Liver (tissue), 9 donors: ENCODE measurements around the gene BZW2. TPM values are rescaled to one million over a fixed set of nuclear protein-coding genes. Genes with fewer than 3 reads are reported as not detected.

Experiments
- DNase-seq: peaks from one replicate; pipeline ENCODE4 v3.0.0-alpha.2; 2017; ENCODE audit warnings: low spot score
- H3K27ac ChIP-seq, 2 donors: one replicate each; pipeline ENCODE4 v1.7.0; 2013; ENCODE audit warnings: inconsistent platforms in 2 of 2, low read length in 2 of 2, control low read depth in 1 of 2, low read depth in 1 of 2, mild to moderate bottlenecking in 1 of 2
- H3K27me3 ChIP-seq, 4 donors: one replicate each; pipeline versions ENCODE4 v1.6.1 to v1.7.0; 2013; ENCODE audit warnings: low read length in 3 of 4, inconsistent platforms in 1 of 4, mild to moderate bottlenecking in 1 of 4, moderate library complexity in 1 of 4; ENCODE audit not compliant: control insufficient read depth in 4 of 4, insufficient read depth in 4 of 4
- H3K36me3 ChIP-seq, 4 donors: one replicate each; pipeline versions ENCODE4 v1.6.1 to v1.7.0; 2013; ENCODE audit warnings: low read length in 3 of 4, mild to moderate bottlenecking in 3 of 4, low read depth in 1 of 4, moderate library complexity in 1 of 4; ENCODE audit not compliant: control insufficient read depth in 4 of 4, insufficient read depth in 3 of 4
- H3K4me1 ChIP-seq, 4 donors: one replicate each; pipeline versions ENCODE4 v1.6.1 to v1.7.0; 2013; ENCODE audit warnings: low read length in 3 of 4, mild to moderate bottlenecking in 3 of 4, moderate library complexity in 1 of 4; ENCODE audit not compliant: control insufficient read depth in 4 of 4, insufficient read depth in 4 of 4
- H3K4me3 ChIP-seq, 3 donors: one replicate each; pipeline versions ENCODE4 v1.6.1 to v1.7.0; 2013; ENCODE audit warnings: low read length in 3 of 3, control low read depth in 1 of 3, low read depth in 1 of 3, mild to moderate bottlenecking in 1 of 3
- H3K9ac ChIP-seq, 2 donors: one replicate each; pipeline ENCODE4 v1.7.0; 2013; ENCODE audit warnings: low read length in 2 of 2, mild to moderate bottlenecking in 2 of 2, moderate library complexity in 2 of 2, control low read depth in 1 of 2, low read depth in 1 of 2
- H3K9me3 ChIP-seq, 4 donors: one replicate each; pipeline versions ENCODE4 v1.6.1 to v1.7.0; 2013; ENCODE audit warnings: low read length in 3 of 4; ENCODE audit not compliant: control insufficient read depth in 4 of 4
- ATF3 ChIP-seq: IDR thresholded peaks from 2 replicates; pipeline ENCODE4 v1.6.1; 2016; ENCODE audit warnings: antibody characterized with exemption
- CTCF ChIP-seq: fragments of 150-350 bp; IDR thresholded peaks from 2 replicates; pipeline ENCODE4 v1.5.1; 2017; ENCODE audit warnings: improper control_type of control experiment, low read depth, low read length; ENCODE audit not compliant: missing input control
- EGR1 ChIP-seq, 2 donors: IDR thresholded peaks; 2 replicates each; pipeline ENCODE4 v1.6.1; 2016 to 2018; ENCODE audit warnings: antibody characterized with exemption in 2 of 2, low read depth in 2 of 2
- FOXA2 ChIP-seq: IDR thresholded peaks from 2 replicates; pipeline ENCODE4 v1.6.1; 2016; ENCODE audit warnings: antibody characterized with exemption
- HNF4A ChIP-seq, 2 donors: conservative IDR thresholded peaks; 2 replicates each; pipeline ENCODE4 v1.6.1; 2016; ENCODE audit warnings: antibody characterized with exemption in 2 of 2, mild to moderate bottlenecking in 2 of 2
- JUND ChIP-seq, 2 donors: IDR thresholded peaks; 2 replicates each; pipeline ENCODE4 v1.6.1; 2016; ENCODE audit warnings: antibody characterized with exemption in 2 of 2
- RAD21 ChIP-seq, 2 donors: IDR thresholded peaks; 2 replicates each; pipeline ENCODE4 v1.6.1; 2016; ENCODE audit warnings: antibody characterized with exemption in 2 of 2, mild to moderate bottlenecking in 2 of 2
- REST ChIP-seq: IDR thresholded peaks from 2 replicates; pipeline ENCODE4 v1.6.1; 2016; ENCODE audit warnings: antibody characterized with exemption, mild to moderate bottlenecking
- RXRA ChIP-seq, 2 donors: IDR thresholded peaks; 2 replicates each; pipeline ENCODE4 v1.6.1; 2017 to 2018; ENCODE audit warnings: antibody characterized with exemption in 2 of 2, mild to moderate bottlenecking in 1 of 2
- YY1 ChIP-seq: IDR thresholded peaks from 2 replicates; pipeline ENCODE4 v1.6.1; 2016; ENCODE audit warnings: antibody characterized with exemption, mild to moderate bottlenecking
- ZBTB33 ChIP-seq: IDR thresholded peaks from 2 replicates; pipeline ENCODE4 v1.6.1; 2016; ENCODE audit warnings: antibody characterized with exemption
- WGBS: extraction: QIAGEN DNeasy Blood & Tissue Kit; methylation state at CpG from one replicate; pipeline ENCODE4 v1.1.7; 2013; 5-methylcytosine and 5-hydroxymethylcytosine counted together
- polyA plus RNA-seq, 2 donors: library from polyadenylated mRNA; stranded (reverse) in 1 of 2; unstranded in 1 of 2; fragments of 200-250 nt in 1 of 2; fragments of >200 nt in 1 of 2; fragmentation: Nextera tagmentation in 1 of 2; extraction: Ambion mirVana in 1 of 2; gene quantifications; one replicate each; pipeline versions ENCODE4 v1.2.1 to v1.2.3, GENCODE V29; 2013 to 2015
- total RNA-seq, 2 donors: library from RNA; depleted of rRNA; stranded (reverse); fragments of >200 nt; gene quantifications; one replicate each; pipeline ENCODE4 v1.2.3, GENCODE V29; 2014
- donor health status: healthy.
- donor health status: healthy.
- donor health status: healthy.
- donor health status: healthy.
- donor health status: healthy.

Gene BZW2
- total and polyA plus RNA-seq, 4 donors, result 10.9 to 18.6 (median 13.1) TPM

GRCh38 chr7:16660702-16661464, 14.9 kb downstream of the BZW2 start:
- Histone ChIP-seq H3K27ac (no peak overlapping the region), H3K4me1 (peaks cover 0 to 5% (median 0%) of the 10 kb centered on the region in 4 donors), H3K36me3 (no peaks in the 10 kb centered on the region), H3K4me3 (no peak overlapping the region), H3K27me3 (no peaks in the 10 kb centered on the region), H3K9me3 (no peaks in the 10 kb centered on the region), H3K9ac (no peak overlapping the region)
- no peak for TF ChIP-seq HNF4A (conservative IDR thresholded peaks at IDR 0.05)
- TF ChIP-seq JUND (IDR thresholded peaks at IDR 0.05), result peak in 1 of 2 donors; percentile 49
- peak in 1 of 2 donors; percentile 24 for TF ChIP-seq RXRA (IDR thresholded peaks at IDR 0.05)
- peak; percentile 33 for TF ChIP-seq ATF3
- DNase-seq, result no peak
- 88% methylated on average over 5 of the region's 5 CpGs for WGBS

GRCh38 chr7:16661924-16662323, 15.9 kb downstream of the BZW2 start:
- no peaks in the 10 kb centered on the region for H3K27me3 ChIP-seq
- peaks cover 0 to 5% (median 0%) of the 10 kb centered on the region in 4 donors for H3K4me1 ChIP-seq
- no peak overlapping the region for H3K4me3 ChIP-seq
- DNase-seq, result no peak
- no peaks in the 10 kb centered on the region for H3K9me3 ChIP-seq
- WGBS, result 93% methylated on average over 1 of the region's 1 CpG
- H3K36me3 ChIP-seq, result no peaks in the 10 kb centered on the region
- H3K27ac ChIP-seq, result no peak overlapping the region
- no peak overlapping the region for H3K9ac ChIP-seq
- TF ChIP-seq HNF4A (conservative IDR thresholded peaks at IDR 0.05) (no peak), YY1 (no peak), REST (no peak), FOXA2 (no peak)

GRCh38 chr7:16667355-16667754, 21.4 kb downstream of the BZW2 start:
- no peaks in the 10 kb centered on the region for H3K9me3 ChIP-seq
- no peak overlapping the region for H3K4me3 ChIP-seq
- WGBS, result 97% methylated on average over 3 of the region's 3 CpGs
- TF ChIP-seq REST (no peak), EGR1 (IDR thresholded peaks at IDR 0.05; ENCODE audit: low read depth in 2 of 2) (no peak), FOXA2 (no peak), YY1 (no peak), ATF3 (no peak), RXRA (IDR thresholded peaks at IDR 0.05) (no peak), CTCF (no peak), RAD21 (IDR thresholded peaks at IDR 0.05) (no peak), ZBTB33 (no peak)
- no peak for DNase-seq
- no peaks in the 10 kb centered on the region for H3K36me3 ChIP-seq
- no peaks in the 10 kb centered on the region for H3K4me1 ChIP-seq
- no peak overlapping the region for H3K27ac ChIP-seq
- no peaks in the 10 kb centered on the region for H3K27me3 ChIP-seq
- H3K9ac ChIP-seq, result no peak overlapping the region
